ENCODE data around the gene DDI1. TPM values are rescaled to one million over a fixed set of nuclear protein-coding genes. Genes with fewer than 3 reads are reported as not detected.

Gene DDI1
- total and polyA plus RNA-seq, 2 experiments from 2014 or later, result 0.13 TPM; not detected in 1

- Histone ChIP-seq H3K4me1 (ENCODE audit: insufficient read depth) (no peaks in the 10 kb centered on the region), H3K79me2 (replicated peaks; ENCODE audit: insufficient read depth) (no peaks in the 10 kb centered on the region), H3K36me3 (ENCODE audit: insufficient read depth) (no peaks in the 10 kb centered on the region), H3K9me2 (ENCODE audit: insufficient read depth) (no peaks in the 10 kb centered on the region; the same call in 1 of the 2 replicates), H3K27me3 (ENCODE audit: insufficient read depth) (no peaks in the 10 kb centered on the region), H3K27ac (ENCODE audit: low read depth) (no peak overlapping the region), H4K20me1 (replicated peaks; ENCODE audit: insufficient read depth) (no peaks in the 10 kb centered on the region), H2AFZ (no peak overlapping the region), H3K4me2 (no peak overlapping the region), H3F3A (replicated peaks; ENCODE audit: low read depth) (no peaks in the 10 kb centered on the region), H3K4me3 (no peak overlapping the region)
- Mint-ChIP-seq H3K27ac (no peak overlapping the region), H3K27me3 (ENCODE audit: insufficient read depth, low read depth, poor library complexity) (no peaks in the 10 kb centered on the region), H3K4me1 (no peaks in the 10 kb centered on the region), H3K36me3 (ENCODE audit: low read depth) (no peaks in the 10 kb centered on the region), H3K9me3 (no peaks in the 10 kb centered on the region), H3K4me3 (no peak overlapping the region)
- DNase-seq (ENCODE audit: low spot score) (no peak), ATAC-seq (no peak)
- TF ChIP-seq ZNF462 (CRISPR knock-in tag; IDR thresholded peaks at IDR 0.05) (no peak), POLR2AphosphoS5 (IDR thresholded peaks at IDR 0.05; ENCODE audit: low read depth) (no peak), JUNB (IDR thresholded peaks at IDR 0.05; ENCODE audit: unreplicated experiment) (no peak)
These were observed 31.1 kb downstream of the DDI1 start for GRCh38 chr11:104067534-104067933.

- Mint-ChIP-seq H3K27ac (no peak overlapping the region; the same call in 1 of the 2 replicates), H3K9me3 (no peaks in the 10 kb centered on the region), H3K4me3 (no peak overlapping the region), H3K4me1 (peaks cover 10% of the 10 kb centered on the region; the same call in 2 of the 3 replicates), H3K27me3 (ENCODE audit: insufficient read depth, low read depth, poor library complexity) (peaks cover 1% of the 10 kb centered on the region), H3K36me3 (ENCODE audit: low read depth) (no peaks in the 10 kb centered on the region)
- DNase-seq (ENCODE audit: low spot score) (peak; percentile 23), ATAC-seq (peak; percentile 80)
- no peak overlapping the region for H3K4me3 ChIP-seq
- no peak overlapping the region for H3K4me2 ChIP-seq
- no peaks in the 10 kb centered on the region for H4K20me1 ChIP-seq (replicated peaks; ENCODE audit: insufficient read depth)
- H3K79me2 ChIP-seq (replicated peaks; ENCODE audit: insufficient read depth), result no peaks in the 10 kb centered on the region
- H3K9me2 ChIP-seq (ENCODE audit: insufficient read depth), result no peaks in the 10 kb centered on the region
- no peak overlapping the region for H3K27ac ChIP-seq (ENCODE audit: low read depth)
- H3K27me3 ChIP-seq (ENCODE audit: insufficient read depth), result no peaks in the 10 kb centered on the region
- no peaks in the 10 kb centered on the region for H3K36me3 ChIP-seq (ENCODE audit: insufficient read depth)
- H2AFZ ChIP-seq, result no peak overlapping the region
- H3F3A ChIP-seq (replicated peaks; ENCODE audit: low read depth), result no peaks in the 10 kb centered on the region
- peaks cover 9% of the 10 kb centered on the region; the same call in 1 of the 2 replicates for H3K4me1 ChIP-seq (ENCODE audit: insufficient read depth)
- TF ChIP-seq ZNF114 (CRISPR knock-in tag; IDR thresholded peaks at IDR 0.05) (no peak), ETS1 (IDR thresholded peaks at IDR 0.05) (no peak)
These were observed 37.7 kb downstream of the DDI1 start for GRCh38 chr11:104073950-104074705.

Data from GM23338 (cell line).